Endothelial cell of umbilical vein (primary cell): ENCODE measurements around the gene SRSF3. TPM values are rescaled to one million over a fixed set of nuclear protein-coding genes. Genes with fewer than 3 reads are reported as not detected.

Experiments
- BruUV-seq: library from RNA; stranded (reverse); fragments of 400-500 nt; replicated peaks from 2 replicates; lab custom pipeline; 2021; lab: Mats Ljungman, UMichigan
- CTCF ChIA-PET: fragments of 300-600, 350-600 bp; sonication (Branson Sonifier 250); formaldehyde crosslinking; loops from one replicate; lab custom pipeline; 2021; ENCODE audit warnings: antibody characterized with exemption, inconsistent platforms; lab: Charles Lee
- POLR2A ChIA-PET: fragments of 300-600, 350-600 bp; sonication (Branson Sonifier 250); formaldehyde crosslinking; loops from one replicate; lab custom pipeline; 2021; ENCODE audit warnings: antibody characterized with exemption, inconsistent platforms; lab: Charles Lee
- DNase-seq: peaks from one replicate; pipeline ENCODE4 v3.0.0-alpha.2; 2011; ENCODE audit warnings: low read depth, low spot score
- FAIRE-seq: peaks from 2 replicates; lab custom pipeline; 2011; peaks lifted over from hg19 to GRCh38; lab: Jason Lieb, UNC
- H2AFZ ChIP-seq: 2 replicates; pipeline ENCODE4 v1.6.0; 2012; ENCODE audit warnings: low read depth, low read length, control low read depth, inconsistent platforms
- H3K27ac ChIP-seq: 2 replicates; pipeline ENCODE4 v1.5.1; 2011; ENCODE audit warnings: low read depth, mild to moderate bottlenecking, control low read depth, low read length, moderate library complexity; ENCODE audit not compliant: insufficient read depth
- H3K27me3 ChIP-seq, 2 experiments: 2 replicates each; pipeline versions ENCODE4 v1.6.0 to v1.6.1; 2011; ENCODE audit warnings: low read length in 2 of 2, mixed read lengths in 1 of 2; ENCODE audit not compliant: control insufficient read depth in 2 of 2, insufficient read depth in 2 of 2
- H3K36me3 ChIP-seq, 2 experiments: 2 replicates in 1 of 2; 3 replicates in 1 of 2; pipeline ENCODE4 v1.5.1; 2011; ENCODE audit warnings: low read length in 2 of 2, mild to moderate bottlenecking in 1 of 2, moderate library complexity in 1 of 2; ENCODE audit not compliant: control insufficient read depth in 2 of 2, insufficient read depth in 2 of 2; ENCODE audit errors: extremely low read depth in 1 of 2
- H3K4me1 ChIP-seq: 3 replicates; pipeline ENCODE4 v1.5.1; 2011; ENCODE audit warnings: mild to moderate bottlenecking, low read length; ENCODE audit not compliant: control insufficient read depth, insufficient read depth; ENCODE audit errors: extremely low read depth
- H3K4me2 ChIP-seq: 2 replicates; pipeline ENCODE4 v1.6.1; 2011; ENCODE audit warnings: low read length, control low read depth, mixed read lengths; ENCODE audit not compliant: insufficient read depth
- H3K4me3 ChIP-seq, 3 experiments: fragments of 200-600 bp in 1 of 3; sonication (generic), shearing (Covaris generic) in 1 of 3; replicated peaks in 1 of 3; 2 replicates each; pipeline ENCODE4 v1.5.1; 2011 to 2016; ENCODE audit warnings: control low read depth in 3 of 3, low read length in 3 of 3, mild to moderate bottlenecking in 2 of 3, inconsistent platforms in 1 of 3, low read depth in 1 of 3, moderate library complexity in 1 of 3; ENCODE audit not compliant: insufficient read depth in 1 of 3
- H3K79me2 ChIP-seq: 2 replicates; pipeline ENCODE4 v1.6.0; 2012; ENCODE audit warnings: low read length, inconsistent platforms; ENCODE audit not compliant: control insufficient read depth, insufficient read depth
- H3K9ac ChIP-seq: replicated peaks from 2 replicates; pipeline ENCODE3; 2011; ENCODE audit warnings: low read length, control low read depth; ENCODE audit not compliant: insufficient read depth; ENCODE audit errors: extremely low read depth
- H3K9me1 ChIP-seq: replicated peaks from 3 replicates; pipeline ENCODE4 v1.6.0; 2011; ENCODE audit warnings: mild to moderate bottlenecking, low read length; ENCODE audit not compliant: control insufficient read depth, insufficient read depth; ENCODE audit errors: extremely low read depth
- H3K9me3 ChIP-seq: replicated peaks from 2 replicates; pipeline ENCODE4 v1.5.1; 2012; ENCODE audit warnings: low read length, inconsistent platforms; ENCODE audit not compliant: control insufficient read depth, insufficient read depth
- H4K20me1 ChIP-seq: replicated peaks from 2 replicates; pipeline ENCODE3; 2011; ENCODE audit warnings: mild to moderate bottlenecking, low read length; ENCODE audit not compliant: control insufficient read depth, insufficient read depth; ENCODE audit errors: extremely low read depth
- EZH2 ChIP-seq: IDR thresholded peaks from 2 replicates; pipeline ENCODE4 v1.6.1; 2012; ENCODE audit warnings: borderline replicate concordance, low read depth, mild to moderate bottlenecking, moderate library complexity, low read length, inconsistent platforms; ENCODE audit not compliant: severe bottlenecking
- FOS ChIP-seq: IDR thresholded peaks from 2 replicates; pipeline ENCODE4 v1.6.1; 2011; ENCODE audit warnings: mild to moderate bottlenecking, low read length, moderate library complexity, borderline replicate concordance; ENCODE audit not compliant: insufficient read depth
- GATA2 ChIP-seq: IDR thresholded peaks from 2 replicates; pipeline ENCODE4 v1.7.0; 2011; ENCODE audit warnings: low read depth, mild to moderate bottlenecking, moderate library complexity, mixed read lengths, low read length; ENCODE audit not compliant: insufficient read length, insufficient read depth
- JUN ChIP-seq: IDR thresholded peaks from 2 replicates; pipeline ENCODE4 v1.6.1; 2011; ENCODE audit warnings: borderline replicate concordance, low read depth; ENCODE audit not compliant: insufficient read length, insufficient read depth
- MYC ChIP-seq: IDR thresholded peaks from one replicate; pipeline ENCODE4 v1.6.1; 2011; ENCODE audit warnings: mild to moderate bottlenecking, low read depth, low read length
- POLR2A ChIP-seq: IDR thresholded peaks from 2 replicates; pipeline ENCODE4 v1.6.1; 2012; ENCODE audit warnings: low read depth, mild to moderate bottlenecking, control low read depth, low read length
- POLR2AphosphoS5 ChIP-seq: IDR thresholded peaks from 2 replicates; pipeline ENCODE4 v1.6.1; 2012; ENCODE audit warnings: low read depth, mild to moderate bottlenecking, control low read depth, low read length, moderate library complexity; ENCODE audit not compliant: insufficient read depth
- dilution Hi-C: fragments of 300-500 bp; cut with MboI; formaldehyde crosslinking; loops from one replicate; pipeline ENCODE4 v1.15.0; 2019; ENCODE audit warnings: low sequenced_read_pairs; ENCODE audit not compliant: extremely low pct_ligation_motif_present
- intact Hi-C: fragments of 100-400 bp; cut with micrococcal nuclease; formaldehyde crosslinking; loops from one replicate; pipeline ENCODE4 v1.10.0; 2022
- polyA plus RNA-seq, 4 experiments: library from polyadenylated mRNA; depleted of rRNA in 3 of 4; stranded (reverse) in 3 of 4; unstranded in 1 of 4; fragments of >200 nt; gene quantifications; 2 replicates each; pipeline versions ENCODE4 v1.2.1 to v1.2.3, GENCODE V29; 2011 to 2012; ENCODE audit warnings: missing spikeins in 1 of 4
- total RNA-seq: library from RNA; stranded (reverse); gene quantifications from 2 replicates; pipeline ENCODE4 v1.2.3, GENCODE V29; 2021
- TF ChIP-seq, protein P1 (sequence below), 2 donors: IDR thresholded peaks; 1 replicate in 1 of 2; 2 replicates in 1 of 2; pipeline ENCODE4 v1.5.1; 2011; ENCODE audit warnings: low read length in 2 of 2, mild to moderate bottlenecking in 2 of 2, moderate library complexity in 2 of 2, control low read depth in 1 of 2, inconsistent platforms in 1 of 2, low read depth in 1 of 2; ENCODE audit not compliant: insufficient read depth in 1 of 2; ENCODE audit errors: extremely low read depth in 1 of 2
- TF ChIP-seq, protein P2 (sequence below): IDR thresholded peaks from 2 replicates; pipeline ENCODE4 v1.6.1; 2011; ENCODE audit not compliant: insufficient read depth, insufficient read length

Gene SRSF3
- total and polyA plus RNA-seq, 2 donors (not counting 3 experiments of a cell fraction or from before 2014, with no cell fraction given), result 317 to 393 TPM

DNA sequence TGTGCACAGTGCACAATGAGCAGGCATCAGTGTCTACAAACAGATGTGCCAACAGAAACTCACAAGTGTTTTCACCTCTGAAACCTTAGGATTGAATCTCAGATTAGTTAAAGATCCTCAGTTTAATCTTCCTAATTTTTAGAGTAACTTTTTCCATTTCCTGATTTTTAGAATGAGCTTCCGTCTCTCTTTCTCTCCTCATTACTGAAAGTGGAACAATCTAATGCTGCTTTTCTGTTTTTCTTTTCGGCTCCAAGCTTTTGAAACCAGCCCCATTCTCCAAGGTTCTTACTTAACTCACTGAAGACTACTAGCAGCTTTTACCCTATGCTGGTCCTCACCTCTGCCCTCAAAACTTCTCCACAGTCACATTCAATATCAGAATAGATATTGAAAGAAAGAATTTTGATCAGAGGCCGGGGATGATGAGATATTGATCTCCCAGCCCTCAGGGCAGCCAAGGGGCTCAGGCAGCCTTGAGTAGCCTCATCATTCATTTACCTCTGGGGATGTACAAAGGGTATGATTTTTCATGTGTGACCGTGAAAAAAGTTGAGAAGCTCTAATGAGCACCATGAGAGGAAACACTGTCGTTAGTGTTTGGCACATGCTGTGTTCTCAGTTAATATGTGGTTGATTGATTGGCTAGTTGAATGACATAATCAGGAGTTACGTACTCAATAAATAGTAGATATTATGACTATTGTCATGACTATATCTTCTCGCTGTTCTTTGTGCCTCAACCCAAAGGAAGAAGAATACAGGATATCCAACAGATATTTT lies 35.0 kb upstream of the SRSF3 start:
- no peaks in the 10 kb centered on the region for H3K9me3 ChIP-seq
- H3K9ac ChIP-seq, result no peak overlapping the region
- no TSS peak for BruUV-seq
- DNase-seq (no peak), FAIRE-seq (no peak)
- H3K4me3 ChIP-seq, result no peak overlapping the region
- ChIA-PET POLR2A (no interaction called here), CTCF (interaction anchor here (0.6 kb wide), 1 partner anchor 11 kb away, joined by 3 read pairs; no protein-coding TSS in a partner anchor)
- no peak overlapping the region for H2AFZ ChIP-seq
- no peak overlapping the region for H3K27ac ChIP-seq
- TF ChIP-seq POLR2AphosphoS5 (no peak), FOS (no peak), MYC (no peak), EZH2 (no peak), JUN (no peak), GATA2 (no peak), POLR2A (no peak)
- TF ChIP-seq, protein P1, sequence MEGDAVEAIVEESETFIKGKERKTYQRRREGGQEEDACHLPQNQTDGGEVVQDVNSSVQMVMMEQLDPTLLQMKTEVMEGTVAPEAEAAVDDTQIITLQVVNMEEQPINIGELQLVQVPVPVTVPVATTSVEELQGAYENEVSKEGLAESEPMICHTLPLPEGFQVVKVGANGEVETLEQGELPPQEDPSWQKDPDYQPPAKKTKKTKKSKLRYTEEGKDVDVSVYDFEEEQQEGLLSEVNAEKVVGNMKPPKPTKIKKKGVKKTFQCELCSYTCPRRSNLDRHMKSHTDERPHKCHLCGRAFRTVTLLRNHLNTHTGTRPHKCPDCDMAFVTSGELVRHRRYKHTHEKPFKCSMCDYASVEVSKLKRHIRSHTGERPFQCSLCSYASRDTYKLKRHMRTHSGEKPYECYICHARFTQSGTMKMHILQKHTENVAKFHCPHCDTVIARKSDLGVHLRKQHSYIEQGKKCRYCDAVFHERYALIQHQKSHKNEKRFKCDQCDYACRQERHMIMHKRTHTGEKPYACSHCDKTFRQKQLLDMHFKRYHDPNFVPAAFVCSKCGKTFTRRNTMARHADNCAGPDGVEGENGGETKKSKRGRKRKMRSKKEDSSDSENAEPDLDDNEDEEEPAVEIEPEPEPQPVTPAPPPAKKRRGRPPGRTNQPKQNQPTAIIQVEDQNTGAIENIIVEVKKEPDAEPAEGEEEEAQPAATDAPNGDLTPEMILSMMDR (IDR thresholded peaks at IDR 0.05; ENCODE audit: extremely low read depth in 1 of 2, insufficient read depth in 1 of 2, low read depth in 1 of 2, low read length in 2 of 2), result no peak
- TF ChIP-seq, protein P2, sequence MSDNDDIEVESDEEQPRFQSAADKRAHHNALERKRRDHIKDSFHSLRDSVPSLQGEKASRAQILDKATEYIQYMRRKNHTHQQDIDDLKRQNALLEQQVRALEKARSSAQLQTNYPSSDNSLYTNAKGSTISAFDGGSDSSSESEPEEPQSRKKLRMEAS, result no peak
- H3K36me3 ChIP-seq, result no peaks in the 10 kb centered on the region
- H3K27me3 ChIP-seq, result peaks cover 12 to 14% of the 10 kb centered on the region in 2 experiments
- no peaks in the 10 kb centered on the region for H3K4me1 ChIP-seq
- no peak overlapping the region for H3K4me2 ChIP-seq
- dilution Hi-C loops, result no loop called here
- no peaks in the 10 kb centered on the region for H4K20me1 ChIP-seq
- no peaks in the 10 kb centered on the region for H3K9me1 ChIP-seq
- intact Hi-C loops, result no loop called here
- H3K79me2 ChIP-seq, result no peaks in the 10 kb centered on the region
